Measurements from ENCODE around the gene XYLT1.

XYLT1 gene

DNA sequence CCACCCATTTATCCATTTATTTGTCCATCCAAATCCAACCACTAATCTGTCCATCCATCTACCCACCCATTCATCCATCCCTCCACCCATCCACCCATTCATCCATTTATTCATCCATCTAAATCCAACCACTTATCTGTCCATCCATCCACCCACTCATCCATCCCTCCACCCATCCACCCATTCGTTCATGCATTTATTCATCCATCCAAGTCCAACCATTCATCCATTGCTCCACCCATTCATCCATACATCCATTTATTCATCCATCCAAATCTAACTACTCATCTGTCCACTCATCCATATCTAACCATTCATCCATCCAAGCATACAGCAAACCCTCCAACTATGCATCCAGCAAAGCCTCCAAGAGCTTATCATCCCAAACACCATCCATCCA, 267.3 kb downstream of the XYLT1 start:
- no peaks in the 10 kb centered on the region for H3K36me3 Mint-ChIP-seq (ENCODE audit: low read depth)
- no peak overlapping the region for H3K27ac Mint-ChIP-seq
- TF ChIP-seq, protein P1, sequence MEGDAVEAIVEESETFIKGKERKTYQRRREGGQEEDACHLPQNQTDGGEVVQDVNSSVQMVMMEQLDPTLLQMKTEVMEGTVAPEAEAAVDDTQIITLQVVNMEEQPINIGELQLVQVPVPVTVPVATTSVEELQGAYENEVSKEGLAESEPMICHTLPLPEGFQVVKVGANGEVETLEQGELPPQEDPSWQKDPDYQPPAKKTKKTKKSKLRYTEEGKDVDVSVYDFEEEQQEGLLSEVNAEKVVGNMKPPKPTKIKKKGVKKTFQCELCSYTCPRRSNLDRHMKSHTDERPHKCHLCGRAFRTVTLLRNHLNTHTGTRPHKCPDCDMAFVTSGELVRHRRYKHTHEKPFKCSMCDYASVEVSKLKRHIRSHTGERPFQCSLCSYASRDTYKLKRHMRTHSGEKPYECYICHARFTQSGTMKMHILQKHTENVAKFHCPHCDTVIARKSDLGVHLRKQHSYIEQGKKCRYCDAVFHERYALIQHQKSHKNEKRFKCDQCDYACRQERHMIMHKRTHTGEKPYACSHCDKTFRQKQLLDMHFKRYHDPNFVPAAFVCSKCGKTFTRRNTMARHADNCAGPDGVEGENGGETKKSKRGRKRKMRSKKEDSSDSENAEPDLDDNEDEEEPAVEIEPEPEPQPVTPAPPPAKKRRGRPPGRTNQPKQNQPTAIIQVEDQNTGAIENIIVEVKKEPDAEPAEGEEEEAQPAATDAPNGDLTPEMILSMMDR (IDR thresholded peaks at IDR 0.05) = no peak
- H3K4me1 Mint-ChIP-seq = peaks cover 8% of the 10 kb centered on the region
- DNase-seq = no peak
- no peaks in the 10 kb centered on the region for H3K9me3 Mint-ChIP-seq
- H3K27me3 Mint-ChIP-seq (ENCODE audit: low read depth, poor library complexity) = peaks cover 7% of the 10 kb centered on the region
- no peak overlapping the region for H3K4me3 Mint-ChIP-seq

DNA sequence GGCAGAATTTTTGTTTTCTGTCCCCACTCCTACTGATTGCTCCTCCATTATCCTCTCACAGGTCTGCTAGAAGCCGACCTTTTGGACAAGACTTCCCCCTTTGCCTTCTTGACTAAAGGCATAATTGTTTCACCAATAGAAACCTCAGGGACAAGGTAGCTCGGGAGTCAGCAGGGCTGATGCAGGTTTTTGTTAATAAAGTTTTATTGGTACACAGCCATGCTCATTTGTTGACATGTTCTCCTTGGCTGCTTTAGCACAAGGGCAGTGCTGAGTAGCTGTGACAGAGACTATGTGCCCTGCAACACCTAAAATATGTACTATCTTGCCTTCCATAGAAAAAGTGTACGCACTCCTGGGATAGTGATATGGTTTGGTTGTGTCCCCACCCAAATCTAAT, 271.6 kb downstream of the XYLT1 start:
- Mint-ChIP-seq H3K4me3 (no peak overlapping the region), H3K4me1 (no peaks in the 10 kb centered on the region), H3K9me3 (no peaks in the 10 kb centered on the region), H3K36me3 (ENCODE audit: low read depth) (no peaks in the 10 kb centered on the region), H3K27me3 (ENCODE audit: low read depth, poor library complexity) (peaks cover 6% of the 10 kb centered on the region), H3K27ac (no peak overlapping the region)
- TF ChIP-seq, protein P1 (IDR thresholded peaks at IDR 0.05) = no peak
- no peak for DNase-seq

DNA sequence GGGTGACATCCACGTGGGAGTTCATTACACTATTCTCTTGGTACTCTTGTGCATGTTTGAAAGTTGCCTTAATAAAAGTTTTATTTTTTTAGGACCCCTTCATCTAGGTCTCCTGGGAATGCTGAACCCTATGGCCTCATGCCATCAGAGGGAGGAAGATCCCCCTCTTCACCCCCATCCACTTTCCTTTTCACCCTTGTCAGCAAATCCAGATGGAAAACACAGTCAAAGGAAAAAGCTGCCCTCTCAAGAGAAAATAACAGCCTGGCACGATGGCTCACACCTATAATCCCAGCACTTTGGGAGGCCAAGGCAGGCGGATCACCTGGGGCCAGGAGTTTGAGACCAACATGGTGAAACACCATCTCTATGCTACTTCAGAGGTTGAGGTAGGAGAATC, 274.2 kb downstream of the XYLT1 start:
- TF ChIP-seq, protein P1 (IDR thresholded peaks at IDR 0.05) = no peak
- Mint-ChIP-seq H3K27me3 (ENCODE audit: low read depth, poor library complexity) (peaks cover 3% of the 10 kb centered on the region), H3K27ac (no peak overlapping the region), H3K4me3 (no peak overlapping the region), H3K36me3 (ENCODE audit: low read depth) (no peaks in the 10 kb centered on the region), H3K4me1 (no peaks in the 10 kb centered on the region), H3K9me3 (no peaks in the 10 kb centered on the region)
- no peak for DNase-seq

DNA sequence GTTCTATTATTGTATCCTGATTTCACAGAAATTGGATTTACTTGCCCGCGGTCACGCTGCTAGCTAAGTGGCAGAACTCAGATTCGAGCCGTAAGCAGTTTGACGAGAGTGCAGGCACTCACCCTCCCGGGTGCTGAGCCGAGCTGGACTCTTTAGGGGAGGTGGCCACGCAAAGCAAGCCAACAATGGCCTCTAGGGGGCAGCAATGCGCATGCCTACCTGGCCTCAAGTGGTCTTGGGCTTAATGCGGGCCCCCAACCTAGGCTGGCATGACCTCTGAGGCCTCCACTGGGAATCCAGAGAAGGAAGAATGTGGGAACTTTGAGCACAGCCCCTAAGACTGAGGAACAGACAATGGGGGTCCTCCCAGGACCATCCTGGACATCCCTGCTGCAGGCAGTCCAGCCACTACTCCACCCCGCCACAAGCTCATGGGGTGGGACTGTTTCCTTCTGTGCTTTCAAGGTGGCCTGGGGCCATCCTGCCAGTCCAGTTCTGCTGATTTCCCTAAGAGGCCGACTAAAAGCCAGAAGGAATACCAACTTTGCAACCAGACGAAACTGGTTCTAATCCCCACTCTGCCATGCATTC, 276.5 kb downstream of the XYLT1 start:
- H3K27me3 Mint-ChIP-seq (ENCODE audit: low read depth, poor library complexity) = peaks cover 7% of the 10 kb centered on the region
- TF ChIP-seq, protein P1 (IDR thresholded peaks at IDR 0.05) = peak; percentile 79
- no peaks in the 10 kb centered on the region for H3K4me1 Mint-ChIP-seq
- DNase-seq = peak; percentile 76
- H3K27ac Mint-ChIP-seq = no peak overlapping the region
- no peak overlapping the region for H3K4me3 Mint-ChIP-seq
- H3K36me3 Mint-ChIP-seq (ENCODE audit: low read depth) = no peaks in the 10 kb centered on the region
- no peaks in the 10 kb centered on the region for H3K9me3 Mint-ChIP-seq

DNA sequence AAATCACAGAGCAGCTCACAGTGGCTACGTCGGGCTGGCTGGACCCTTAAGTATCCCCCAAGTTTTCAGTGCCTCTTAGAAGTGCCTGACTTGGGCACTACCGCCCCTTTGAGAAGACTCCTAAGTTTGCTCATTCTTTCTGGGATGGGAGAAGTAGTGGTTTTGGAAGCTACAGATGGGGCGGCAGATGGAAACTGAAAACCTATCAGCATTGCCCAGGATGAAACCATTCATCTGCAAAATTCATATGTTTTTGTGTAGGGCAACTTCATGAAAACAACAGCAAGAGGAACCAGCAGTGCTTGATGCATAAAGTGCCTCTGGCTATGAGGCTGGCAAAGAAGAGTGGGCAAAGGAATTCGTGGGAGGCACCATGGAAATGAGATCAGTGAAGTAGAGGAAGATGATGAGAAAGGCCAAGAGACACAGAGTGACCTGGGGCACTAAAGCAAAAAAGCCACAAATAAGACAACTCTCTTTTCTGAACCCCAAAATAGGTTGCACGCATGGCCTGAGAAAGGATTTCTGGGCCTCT, 277.1 kb downstream of the XYLT1 start:
- no peak for DNase-seq
- Mint-ChIP-seq H3K36me3 (ENCODE audit: low read depth) (no peaks in the 10 kb centered on the region), H3K27me3 (ENCODE audit: low read depth, poor library complexity) (peaks cover 7% of the 10 kb centered on the region), H3K4me1 (no peaks in the 10 kb centered on the region), H3K27ac (no peak overlapping the region), H3K9me3 (no peaks in the 10 kb centered on the region), H3K4me3 (no peak overlapping the region)
- TF ChIP-seq, protein P1 (IDR thresholded peaks at IDR 0.05) = no peak

DNA sequence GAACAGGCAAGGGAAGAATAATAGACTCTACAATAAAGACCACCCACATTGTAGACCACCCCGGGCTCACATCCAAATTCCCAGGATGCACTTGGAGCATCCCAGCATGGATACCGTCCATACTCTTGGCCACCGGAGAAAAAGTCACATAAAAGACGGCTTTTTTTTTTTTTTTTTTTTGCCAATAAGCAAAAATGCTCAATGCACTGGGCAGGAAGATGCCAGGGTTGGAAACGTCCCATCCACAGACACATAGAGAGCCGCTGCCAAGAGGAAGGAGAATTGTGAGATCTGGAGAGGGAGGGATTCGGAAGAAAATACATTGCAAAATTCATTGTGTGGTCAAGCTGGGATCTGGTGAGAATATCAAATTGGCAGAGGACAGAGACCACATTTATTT, 286.7 kb downstream of the XYLT1 start:
- Mint-ChIP-seq H3K9me3 (no peaks in the 10 kb centered on the region), H3K4me3 (no peak overlapping the region), H3K36me3 (ENCODE audit: low read depth) (no peaks in the 10 kb centered on the region), H3K27ac (no peak overlapping the region), H3K4me1 (no peaks in the 10 kb centered on the region), H3K27me3 (ENCODE audit: low read depth, poor library complexity) (peaks cover 6% of the 10 kb centered on the region)
- TF ChIP-seq, protein P1 (IDR thresholded peaks at IDR 0.05) = no peak
- no peak for DNase-seq
